ENCODE results near the gene ABTB2. TPM values are rescaled to one million over a fixed set of nuclear protein-coding genes. Genes with fewer than 3 reads are reported as not detected.

ABTB2 gene
- total RNA-seq, 4 donors from 2014 or later = 3.4 to 6.2 (median 4.2) TPM

DNA sequence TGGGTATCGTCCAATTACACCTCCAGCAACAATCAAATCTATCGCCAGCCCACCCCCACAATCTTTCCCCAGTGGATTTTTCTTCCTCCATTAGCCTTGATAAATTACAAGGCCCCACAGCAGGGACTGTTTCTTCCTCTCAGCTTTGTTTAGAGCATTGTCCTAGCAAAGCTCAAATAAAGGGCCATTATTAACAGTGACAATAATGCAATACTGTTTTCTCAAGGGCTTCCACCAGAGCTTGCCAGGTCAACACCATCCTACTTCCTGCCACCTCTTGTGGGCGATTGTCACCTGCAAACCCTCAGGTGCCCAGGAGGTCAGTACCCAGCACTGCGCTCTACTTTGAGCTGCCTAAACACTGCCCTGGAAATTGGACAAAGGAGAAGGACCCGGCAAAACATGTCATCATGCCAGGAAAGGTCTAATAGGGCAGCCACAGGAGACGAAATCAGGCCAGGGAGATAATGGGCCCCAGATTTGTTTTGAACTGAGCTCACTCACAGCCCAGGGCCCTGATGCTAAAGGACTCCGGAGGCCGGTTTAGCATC is 95.2 kb downstream of the ABTB2 start:
- no peak for ATAC-seq (ENCODE audit: low FRiP score)
- DNase-seq (ENCODE audit: low spot score) = no peak
- TF ChIP-seq, protein P1, sequence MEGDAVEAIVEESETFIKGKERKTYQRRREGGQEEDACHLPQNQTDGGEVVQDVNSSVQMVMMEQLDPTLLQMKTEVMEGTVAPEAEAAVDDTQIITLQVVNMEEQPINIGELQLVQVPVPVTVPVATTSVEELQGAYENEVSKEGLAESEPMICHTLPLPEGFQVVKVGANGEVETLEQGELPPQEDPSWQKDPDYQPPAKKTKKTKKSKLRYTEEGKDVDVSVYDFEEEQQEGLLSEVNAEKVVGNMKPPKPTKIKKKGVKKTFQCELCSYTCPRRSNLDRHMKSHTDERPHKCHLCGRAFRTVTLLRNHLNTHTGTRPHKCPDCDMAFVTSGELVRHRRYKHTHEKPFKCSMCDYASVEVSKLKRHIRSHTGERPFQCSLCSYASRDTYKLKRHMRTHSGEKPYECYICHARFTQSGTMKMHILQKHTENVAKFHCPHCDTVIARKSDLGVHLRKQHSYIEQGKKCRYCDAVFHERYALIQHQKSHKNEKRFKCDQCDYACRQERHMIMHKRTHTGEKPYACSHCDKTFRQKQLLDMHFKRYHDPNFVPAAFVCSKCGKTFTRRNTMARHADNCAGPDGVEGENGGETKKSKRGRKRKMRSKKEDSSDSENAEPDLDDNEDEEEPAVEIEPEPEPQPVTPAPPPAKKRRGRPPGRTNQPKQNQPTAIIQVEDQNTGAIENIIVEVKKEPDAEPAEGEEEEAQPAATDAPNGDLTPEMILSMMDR (IDR thresholded peaks at IDR 0.05) = no peak

DNA sequence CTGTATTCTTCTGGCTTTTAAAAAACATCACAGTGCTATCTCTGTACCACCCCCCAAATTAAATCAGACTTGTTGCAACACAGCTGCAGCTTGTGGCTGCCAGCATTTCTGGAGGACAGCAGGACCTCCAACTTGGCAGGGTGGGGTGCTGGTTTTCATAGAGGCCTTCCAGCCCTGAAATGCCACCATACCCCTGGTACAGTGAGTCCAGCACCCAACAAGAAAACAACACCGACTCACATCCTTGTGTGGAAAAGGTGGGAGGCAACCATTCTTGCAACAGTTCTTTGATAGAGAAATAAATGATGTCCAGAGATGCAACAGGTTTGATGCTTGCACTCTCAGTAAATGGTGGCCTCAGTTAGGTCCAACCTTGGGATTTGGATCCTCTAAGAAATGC is 96.0 kb downstream of the ABTB2 start:
- TF ChIP-seq, protein P1 (IDR thresholded peaks at IDR 0.05) = no peak
- ATAC-seq (ENCODE audit: low FRiP score) (no peak), DNase-seq (ENCODE audit: low spot score) (no peak)

DNA sequence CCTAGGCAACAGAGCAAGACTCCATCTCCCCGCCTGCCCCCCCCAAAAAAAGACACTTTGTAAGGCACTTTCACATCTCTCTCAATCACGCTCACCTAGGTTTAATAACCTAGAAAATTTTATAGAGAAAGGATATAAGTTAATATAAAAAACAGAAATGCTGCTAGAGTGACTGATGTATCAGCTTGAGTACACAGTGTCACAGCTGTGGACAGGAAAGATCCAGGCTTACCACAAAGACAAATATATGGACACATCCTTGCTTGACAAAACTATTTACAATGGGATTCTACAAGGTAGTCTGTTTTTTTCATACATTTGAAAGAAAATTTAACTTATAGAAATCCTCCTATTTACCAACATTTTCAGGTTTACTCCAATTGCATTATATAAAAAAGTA is 96.7 kb downstream of the ABTB2 start:
- TF ChIP-seq, protein P1 (IDR thresholded peaks at IDR 0.05) = no peak
- ATAC-seq (ENCODE audit: low FRiP score) = no peak
- DNase-seq (ENCODE audit: low spot score) = no peak

DNA sequence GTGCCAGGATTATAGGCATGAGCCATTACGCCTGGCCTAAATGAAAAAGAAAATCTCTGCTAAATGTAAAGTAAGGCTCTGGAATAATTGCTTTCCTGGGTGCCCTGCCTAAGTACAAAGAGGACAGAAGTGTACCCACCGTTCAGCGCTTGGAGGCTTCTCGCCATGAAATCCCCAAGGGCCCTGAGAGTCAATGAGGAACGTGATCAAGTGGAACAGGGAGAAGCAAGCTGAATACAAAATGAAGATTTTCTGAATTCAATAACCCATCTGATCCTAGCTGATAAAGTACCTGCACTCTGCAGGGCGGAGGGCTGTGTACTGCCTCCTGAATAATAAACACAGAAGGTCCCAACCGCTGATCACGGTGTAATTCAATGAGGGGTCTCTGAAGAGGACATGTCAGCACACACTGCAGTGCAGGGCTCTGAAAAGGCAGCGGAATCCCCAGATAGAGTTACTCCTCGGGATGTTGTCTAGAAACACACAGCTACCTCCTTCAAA is 97.7 kb downstream of the ABTB2 start:
- DNase-seq (ENCODE audit: low spot score) = no peak
- TF ChIP-seq, protein P1 (IDR thresholded peaks at IDR 0.05) = no peak
- ATAC-seq (ENCODE audit: low FRiP score) = no peak

DNA sequence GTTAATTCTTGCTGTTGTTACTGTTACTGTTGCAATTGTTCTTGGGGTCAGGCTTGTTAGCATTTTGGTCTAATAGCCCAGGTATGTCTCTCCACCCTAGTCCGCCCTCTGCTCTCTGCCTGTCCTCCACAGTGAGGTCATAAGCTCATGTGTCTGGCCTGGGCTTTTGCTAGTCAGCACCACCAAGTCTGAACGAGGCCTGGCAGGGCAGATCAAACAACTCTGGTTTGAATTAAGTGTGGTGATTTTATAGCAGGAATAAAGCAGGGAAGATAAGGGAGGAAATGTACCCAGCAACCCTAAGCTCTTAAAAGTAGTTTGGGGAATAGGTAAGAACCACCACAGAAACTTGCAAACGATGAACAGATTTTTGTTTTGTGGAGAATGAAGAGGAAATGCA is 98.7 kb downstream of the ABTB2 start:
- TF ChIP-seq, protein P1 (IDR thresholded peaks at IDR 0.05) = no peak
- no peak for DNase-seq (ENCODE audit: low spot score)

DNA sequence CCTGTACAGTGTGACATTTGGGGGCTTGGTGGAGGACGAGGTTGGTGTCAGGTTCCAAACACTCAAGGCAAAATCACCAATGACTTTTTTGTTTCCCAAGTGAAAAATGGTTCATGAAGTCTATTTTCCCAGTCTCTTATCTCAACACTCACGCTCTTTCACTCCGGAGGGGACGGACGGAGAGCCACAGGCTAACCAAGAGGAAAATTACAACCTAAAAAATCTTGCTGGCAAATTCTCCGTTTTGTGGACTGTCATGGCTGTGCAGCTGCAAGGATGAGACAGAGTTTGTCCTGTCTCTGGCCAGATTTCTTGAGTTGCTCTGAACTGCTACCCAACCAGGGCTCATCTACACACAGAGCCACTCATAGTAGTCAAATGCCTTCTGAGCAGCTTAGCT is 101.2 kb downstream of the ABTB2 start:
- ATAC-seq (ENCODE audit: low FRiP score) (no peak), DNase-seq (ENCODE audit: low spot score) (no peak)
- TF ChIP-seq, protein P1 (IDR thresholded peaks at IDR 0.05) = no peak

More for the DNA sequence above, 98.7 kb downstream of the ABTB2 start:
- ATAC-seq (ENCODE audit: low FRiP score) = no peak

DNA sequence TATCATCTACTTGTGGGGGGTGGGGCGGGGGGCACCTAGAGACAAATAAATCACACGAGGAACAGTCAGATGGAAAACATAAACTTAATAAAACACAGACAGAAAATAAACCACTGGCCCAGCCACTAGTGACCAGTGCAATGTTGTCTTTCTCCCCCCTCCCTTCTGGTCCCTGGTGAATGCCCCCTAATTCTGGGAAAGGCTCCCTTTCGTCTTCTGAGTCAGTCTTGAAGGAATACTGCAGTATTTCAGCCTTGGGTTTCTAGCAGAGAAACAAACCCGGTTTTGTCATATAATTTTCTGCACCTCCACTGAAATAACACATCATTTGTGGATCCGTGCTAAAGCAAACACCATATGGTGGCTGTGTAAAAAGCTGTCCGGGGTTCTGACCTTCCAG is 101.7 kb downstream of the ABTB2 start:
- DNase-seq (ENCODE audit: low spot score) = no peak
- ATAC-seq (ENCODE audit: low FRiP score) = no peak
- TF ChIP-seq, protein P1 (IDR thresholded peaks at IDR 0.05) = no peak
